ENCODE data around the gene DNAH9. TPM values are rescaled to one million over a fixed set of nuclear protein-coding genes. Genes with fewer than 3 reads are reported as not detected.

The DNAH9 gene
- total and polyA plus RNA-seq, 8 donors = 0.28 to 18.3 (median 0.42) TPM; not detected in 2

GRCh38 chr17:11997147-11997971 lies 399.1 kb downstream of the DNAH9 start, which contains the start of gene ZNF18:
ZNF18 (minus strand) TSS chr17:11997475; CDS start chr17:11992829, 4,646 bp downstream.
- intact Hi-C loops (cut with DNase I; ENCODE audit: low total_unique reads) = no loop called here
- Histone ChIP-seq H3K27ac (peak within 1 kb of the TSS; percentile 90 to 96 (median 94)), H3K4me3 (peak within 1 kb of the TSS; percentile 71 to 96 (median 82)), H3K27me3 (no peaks in the 10 kb centered on the region), H3K36me3 (peaks cover 0 to 5% (median 5%) of the 10 kb centered on the region in 4 donors), H3K4me1 (peaks cover 0 to 20% (median 15%) of the 10 kb centered on the region in 4 donors), H3K9me3 (no peaks in the 10 kb centered on the region)
- DNase-seq = peak; percentile 98 to 99
- TF ChIP-seq CTCF (IDR thresholded peaks at IDR 0.05) = peak in 1 of 7 experiments; percentile 9
- TF ChIP-seq POLR2AphosphoS5 (IDR thresholded peaks at IDR 0.05) = peak; percentile 88 to 97 (median 96)
- peak in 2 of 4 donors; percentile 81 to 86 for TF ChIP-seq POLR2A (IDR thresholded peaks at IDR 0.05)
- no peak for TF ChIP-seq EP300 (IDR thresholded peaks at IDR 0.05)
- WGBS, 5 donors = 0 to 2% (median 1%) methylated on average over 23 to 74 of the region's 74 CpGs

- intact Hi-C loops (cut with DNase I; ENCODE audit: low total_unique reads) = no loop called here
- 53 to 71% (median 62%) methylated on average over 4 of the region's 4 CpGs for WGBS, 5 donors
- peak overlapping the region; percentile 79 to 96 (median 94) for H3K27ac ChIP-seq
- H3K27me3 ChIP-seq = no peaks in the 10 kb centered on the region
- no peaks in the 10 kb centered on the region for H3K9me3 ChIP-seq
- no peaks in the 10 kb centered on the region for H3K36me3 ChIP-seq
- peak overlapping the region; percentile 71 to 96 (median 82) for H3K4me3 ChIP-seq
- no peak for DNase-seq
- peaks cover 0 to 20% (median 15%) of the 10 kb centered on the region in 4 donors for H3K4me1 ChIP-seq
- no peak for TF ChIP-seq POLR2AphosphoS5 (IDR thresholded peaks at IDR 0.05)
Measured at GRCh38 chr17:11997972-11998233, 399.6 kb downstream of the DNAH9 start.

GRCh38 chr17:11999696-12000095 lies 401.4 kb downstream of the DNAH9 start:
- H3K27me3 ChIP-seq = no peaks in the 10 kb centered on the region
- TF ChIP-seq POLR2AphosphoS5 (IDR thresholded peaks at IDR 0.05) (no peak), CTCF (IDR thresholded peaks at IDR 0.05) (no peak), POLR2A (IDR thresholded peaks at IDR 0.05) (no peak), EP300 (IDR thresholded peaks at IDR 0.05) (no peak)
- no peaks in the 10 kb centered on the region for H3K36me3 ChIP-seq
- H3K4me1 ChIP-seq = peaks cover 0 to 20% (median 15%) of the 10 kb centered on the region in 4 donors
- 86 to 95% (median 92%) methylated on average over 5 of the region's 5 CpGs for WGBS, 5 donors
- no peak for DNase-seq
- H3K4me3 ChIP-seq = no peak overlapping the region
- intact Hi-C loops (cut with DNase I; ENCODE audit: low total_unique reads) = no loop called here
- H3K9me3 ChIP-seq = no peaks in the 10 kb centered on the region
- no peak overlapping the region for H3K27ac ChIP-seq

- intact Hi-C loops (cut with DNase I; ENCODE audit: low total_unique reads) = no loop called here
- 82 to 88% (median 86%) methylated on average over 5 of the region's 5 CpGs for WGBS, 5 donors
- H3K4me1 ChIP-seq = no peaks in the 10 kb centered on the region
Measured at GRCh38 chr17:12007466-12007865, 409.2 kb downstream of the DNAH9 start.

More at GRCh38 chr17:12007466-12007865, 409.2 kb downstream of the DNAH9 start:
- no peak overlapping the region for H3K4me3 ChIP-seq
- TF ChIP-seq POLR2A (IDR thresholded peaks at IDR 0.05) (no peak), EP300 (IDR thresholded peaks at IDR 0.05) (no peak), CTCF (IDR thresholded peaks at IDR 0.05) (no peak)
- no peaks in the 10 kb centered on the region for H3K9me3 ChIP-seq
- H3K27ac ChIP-seq = no peak overlapping the region
- H3K36me3 ChIP-seq = no peaks in the 10 kb centered on the region
- DNase-seq = no peak
- H3K27me3 ChIP-seq = no peaks in the 10 kb centered on the region
